H9 (cell line): ENCODE data around the gene GPR157. TPM values are rescaled to one million over a fixed set of nuclear protein-coding genes. Genes with fewer than 3 reads are reported as not detected.

Experiments
- DNase-seq: peaks from one replicate; pipeline ENCODE4 v3.0.0-alpha.2; 2017
- H2AFZ ChIP-seq: one replicate; pipeline ENCODE4 v1.6.1; 2013; ENCODE audit warnings: mild to moderate bottlenecking, low read length, control low read depth, moderate library complexity
- H2AK5ac ChIP-seq: 2 replicates; pipeline ENCODE4 v1.6.1; 2013; ENCODE audit warnings: low read length, control low read depth, mixed read lengths; ENCODE audit not compliant: insufficient read length
- H2BK120ac ChIP-seq: one replicate; pipeline ENCODE4 v1.6.1; 2013; ENCODE audit warnings: low read depth, mild to moderate bottlenecking, low read length, control low read depth, inconsistent platforms; ENCODE audit not compliant: poor library complexity, severe bottlenecking
- H2BK12ac ChIP-seq: 2 replicates; pipeline ENCODE4 v1.6.1; 2013; ENCODE audit warnings: low read length, control low read depth, mixed read lengths, low read depth; ENCODE audit not compliant: insufficient read length
- H2BK15ac ChIP-seq: 2 replicates; pipeline ENCODE4 v1.6.1; 2013; ENCODE audit warnings: low read depth, low read length, control low read depth
- H2BK20ac ChIP-seq: one replicate; pipeline ENCODE4 v1.6.1; 2013; ENCODE audit warnings: low read depth, mild to moderate bottlenecking, low read length, control low read depth, inconsistent platforms; ENCODE audit not compliant: poor library complexity, severe bottlenecking
- H2BK5ac ChIP-seq: 2 replicates; pipeline ENCODE4 v1.6.1; 2013; ENCODE audit warnings: low read length, control low read depth, mixed read lengths; ENCODE audit not compliant: insufficient read length
- H3K14ac ChIP-seq: 2 replicates; pipeline ENCODE4 v1.6.1; 2013; ENCODE audit warnings: low read length, control low read depth; ENCODE audit not compliant: insufficient read depth
- H3K18ac ChIP-seq: 2 replicates; pipeline ENCODE4 v1.6.1; 2013; ENCODE audit warnings: low read depth, mild to moderate bottlenecking, mixed read lengths, low read length, control low read depth; ENCODE audit not compliant: insufficient read length
- H3K23ac ChIP-seq: 2 replicates; pipeline ENCODE4 v1.6.1; 2013; ENCODE audit warnings: low read length, control low read depth, mixed read lengths, low read depth; ENCODE audit not compliant: insufficient read length
- H3K23me2 ChIP-seq: 2 replicates; pipeline ENCODE4 v1.6.1; 2013; ENCODE audit warnings: low read depth, mild to moderate bottlenecking, mixed read lengths, low read length, control low read depth; ENCODE audit not compliant: insufficient read length, poor library complexity, severe bottlenecking
- H3K27ac ChIP-seq: 2 replicates; pipeline ENCODE4 v1.5.1; 2013; ENCODE audit warnings: low read length, control low read depth, mixed read lengths, low read depth; ENCODE audit not compliant: insufficient read length
- H3K27me3 ChIP-seq: 2 replicates; pipeline ENCODE4 v1.6.1; 2013; ENCODE audit warnings: low read length, control low read depth, inconsistent platforms; ENCODE audit not compliant: insufficient read depth
- H3K4ac ChIP-seq: 2 replicates; pipeline ENCODE4 v1.6.1; 2013; ENCODE audit warnings: low read depth, mild to moderate bottlenecking, control low read depth, inconsistent platforms, low read length, moderate library complexity
- H3K4me1 ChIP-seq: 2 replicates; pipeline ENCODE4 v1.6.1; 2013; ENCODE audit warnings: low read length, control low read depth, inconsistent platforms; ENCODE audit not compliant: insufficient read depth
- H3K4me2 ChIP-seq: 2 replicates; pipeline ENCODE4 v1.6.1; 2013; ENCODE audit warnings: low read length, control low read depth, mixed read lengths; ENCODE audit not compliant: insufficient read length, insufficient read depth
- H3K56ac ChIP-seq: 2 replicates; pipeline ENCODE4 v1.6.1; 2013; ENCODE audit warnings: low read depth, mild to moderate bottlenecking, mixed read lengths, low read length, control low read depth; ENCODE audit not compliant: insufficient read length
- H3K79me1 ChIP-seq: 2 replicates; pipeline ENCODE4 v1.6.1; 2013; ENCODE audit warnings: low read depth, mild to moderate bottlenecking, moderate library complexity, low read length, control low read depth, inconsistent platforms; ENCODE audit not compliant: insufficient read depth, poor library complexity, severe bottlenecking
- H3K79me2 ChIP-seq: 2 replicates; pipeline ENCODE4 v1.6.1; 2013; ENCODE audit warnings: low read length, control low read depth, inconsistent platforms; ENCODE audit not compliant: insufficient read depth
- H3K9ac ChIP-seq: 2 replicates; pipeline ENCODE4 v1.6.1; 2013; ENCODE audit warnings: low read length, control low read depth, mixed read lengths; ENCODE audit not compliant: insufficient read length; ENCODE audit errors: extremely low read depth
- H3K9me3 ChIP-seq: one replicate; pipeline ENCODE4 v1.6.1; 2013; ENCODE audit warnings: low read depth, low read length, inconsistent platforms; ENCODE audit not compliant: control insufficient read depth
- H3T11ph ChIP-seq: one replicate; pipeline ENCODE4 v1.6.1; 2013; ENCODE audit warnings: mild to moderate bottlenecking, low read length, control low read depth, inconsistent platforms
- H4K20me1 ChIP-seq: one replicate; pipeline ENCODE4 v1.6.1; 2013; ENCODE audit not compliant: control insufficient read depth, insufficient read length, insufficient read depth
- H4K5ac ChIP-seq: 2 replicates; pipeline ENCODE4 v1.6.1; 2013; ENCODE audit warnings: low read depth, mild to moderate bottlenecking, mixed read lengths, low read length, control low read depth; ENCODE audit not compliant: insufficient read length
- H4K8ac ChIP-seq: replicated peaks from 2 replicates; pipeline ENCODE4 v1.6.1; 2013; ENCODE audit warnings: low read length, control low read depth, mixed read lengths, low read depth; ENCODE audit not compliant: insufficient read length
- H4K91ac ChIP-seq: 2 replicates; pipeline ENCODE4 v1.6.1; 2013; ENCODE audit warnings: low read depth, mild to moderate bottlenecking, moderate library complexity, mixed read lengths, low read length, control low read depth; ENCODE audit not compliant: insufficient read length
- H3K27ac Mint-ChIP-seq, 3 experiments: 2 replicates in 2 of 3; 3 replicates in 1 of 3; pipeline ENCODE4 v1.8.0; 2020 to 2021; ENCODE audit warnings: mixed read lengths in 3 of 3, mild to moderate bottlenecking in 1 of 3, moderate library complexity in 1 of 3
- H3K27me3 Mint-ChIP-seq: 2 replicates; pipeline ENCODE4 v1.8.0; 2021; ENCODE audit warnings: low read depth, mild to moderate bottlenecking, moderate library complexity, mixed read lengths
- H3K36me3 Mint-ChIP-seq, 3 experiments: 2 replicates in 2 of 3; 3 replicates in 1 of 3; pipeline ENCODE4 v1.8.0; 2020 to 2021; ENCODE audit warnings: low read depth in 3 of 3, mixed read lengths in 3 of 3; ENCODE audit not compliant: insufficient read depth in 1 of 3
- H3K4me1 Mint-ChIP-seq, 2 experiments: 2 replicates each; pipeline ENCODE4 v1.8.0; 2020; ENCODE audit warnings: mixed read lengths in 2 of 2
- H3K4me3 Mint-ChIP-seq, 2 experiments: 2 replicates in 1 of 2; 3 replicates in 1 of 2; pipeline ENCODE4 v1.8.0; 2020 to 2021; ENCODE audit warnings: mild to moderate bottlenecking in 2 of 2, mixed read lengths in 2 of 2, moderate library complexity in 1 of 2
- H3K9me3 Mint-ChIP-seq, 2 experiments: 2 replicates in 1 of 2; 3 replicates in 1 of 2; pipeline ENCODE4 v1.8.0; 2020; ENCODE audit warnings: mild to moderate bottlenecking in 2 of 2, mixed read lengths in 2 of 2, moderate library complexity in 1 of 2
- WGBS: extraction: QIAGEN DNeasy Blood & Tissue Kit; methylation state at CpG from one replicate; pipeline ENCODE4 v1.1.7; 2013; ENCODE audit warnings: missing lambda C conversion rate, low lambda C conversion rate, mixed read lengths; ENCODE audit not compliant: insufficient read length; ENCODE audit errors: extremely low coverage; 5-methylcytosine and 5-hydroxymethylcytosine counted together
- total RNA-seq: library from RNA; stranded (reverse); gene quantifications from 2 replicates; pipeline ENCODE4 v1.2.1, GENCODE V29; 2021
- TF ChIP-seq, protein P1 (sequence below): fragments of 200-600 bp; sonication (generic); conservative IDR thresholded peaks from 3 replicates; pipeline ENCODE4 v1.8.0; 2021; ENCODE audit warnings: antibody characterized with exemption, mild to moderate bottlenecking

Gene GPR157
- total RNA-seq, 1 experiment from 2014 or later = 3.8 TPM

DNA sequence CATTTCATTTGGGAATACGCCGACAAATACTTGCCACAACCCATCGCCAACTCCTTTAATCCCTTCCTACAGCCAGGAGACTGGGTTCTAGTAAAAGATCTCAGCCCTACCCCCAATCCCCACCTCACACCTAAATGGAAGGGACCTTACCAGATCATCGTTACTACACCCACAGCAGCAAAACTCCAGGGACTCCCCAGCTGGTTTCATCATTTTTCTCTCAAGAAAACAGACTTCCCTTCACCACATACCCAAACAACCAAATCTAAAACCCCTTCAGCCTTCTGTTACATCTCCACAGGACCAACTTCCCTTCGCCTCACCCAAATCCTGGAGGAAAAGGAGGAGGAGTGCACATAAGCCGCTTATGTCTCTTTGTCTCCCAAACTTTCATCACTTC is 35.8 kb downstream of the GPR157 start:
- H3K36me3 Mint-ChIP-seq = peaks cover 7 to 30% (median 11%) of the 10 kb centered on the region in 3 experiments
- Histone ChIP-seq H2AK5ac (no peak overlapping the region), H3K18ac (no peak overlapping the region), H3K79me2 (no peaks in the 10 kb centered on the region), H3K23me2 (no peaks in the 10 kb centered on the region), H3K14ac (no peak overlapping the region), H2AFZ (no peak overlapping the region), H2BK120ac (no peak overlapping the region), H3K27ac (no peak overlapping the region), H3K4ac (no peak overlapping the region), H3K9me3 (no peaks in the 10 kb centered on the region), H4K20me1 (no peaks in the 10 kb centered on the region), H4K8ac (no peak overlapping the region), H4K91ac (no peak overlapping the region), H2BK5ac (no peak overlapping the region), H2BK20ac (no peak overlapping the region), H3T11ph (no peak overlapping the region), H3K4me1 (no peaks in the 10 kb centered on the region), H3K79me1 (no peaks in the 10 kb centered on the region), H3K9ac (no peak overlapping the region), H2BK12ac (no peak overlapping the region), H3K4me2 (no peak overlapping the region), H3K27me3 (no peaks in the 10 kb centered on the region), H3K23ac (no peak overlapping the region), H4K5ac (no peak overlapping the region), H3K56ac (no peak overlapping the region), H2BK15ac (no peak overlapping the region)
- no peak for DNase-seq
- H3K4me3 Mint-ChIP-seq = no peak overlapping the region
- H3K27me3 Mint-ChIP-seq = peaks cover 2% of the 10 kb centered on the region; the same call in 1 of the 2 replicates
- H3K9me3 Mint-ChIP-seq = peaks cover 27 to 36% of the 10 kb centered on the region in 2 experiments
- no CpG with 5 or more reads among the region's 6 CpGs for WGBS
- TF ChIP-seq, protein P1, sequence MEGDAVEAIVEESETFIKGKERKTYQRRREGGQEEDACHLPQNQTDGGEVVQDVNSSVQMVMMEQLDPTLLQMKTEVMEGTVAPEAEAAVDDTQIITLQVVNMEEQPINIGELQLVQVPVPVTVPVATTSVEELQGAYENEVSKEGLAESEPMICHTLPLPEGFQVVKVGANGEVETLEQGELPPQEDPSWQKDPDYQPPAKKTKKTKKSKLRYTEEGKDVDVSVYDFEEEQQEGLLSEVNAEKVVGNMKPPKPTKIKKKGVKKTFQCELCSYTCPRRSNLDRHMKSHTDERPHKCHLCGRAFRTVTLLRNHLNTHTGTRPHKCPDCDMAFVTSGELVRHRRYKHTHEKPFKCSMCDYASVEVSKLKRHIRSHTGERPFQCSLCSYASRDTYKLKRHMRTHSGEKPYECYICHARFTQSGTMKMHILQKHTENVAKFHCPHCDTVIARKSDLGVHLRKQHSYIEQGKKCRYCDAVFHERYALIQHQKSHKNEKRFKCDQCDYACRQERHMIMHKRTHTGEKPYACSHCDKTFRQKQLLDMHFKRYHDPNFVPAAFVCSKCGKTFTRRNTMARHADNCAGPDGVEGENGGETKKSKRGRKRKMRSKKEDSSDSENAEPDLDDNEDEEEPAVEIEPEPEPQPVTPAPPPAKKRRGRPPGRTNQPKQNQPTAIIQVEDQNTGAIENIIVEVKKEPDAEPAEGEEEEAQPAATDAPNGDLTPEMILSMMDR = no peak
- H3K4me1 Mint-ChIP-seq = peaks cover 2% of the 10 kb centered on the region in 2 experiments; a peak in 3 of 4 replicates
- no peak overlapping the region for H3K27ac Mint-ChIP-seq
